Middle frontal gyrus (tissue), 1 donor: Measurements from ENCODE around the gene USP15.
"Not testable (repeated sequence)": the region's sequence is repeated elsewhere in the genome, so short reads cannot be mapped to it uniquely, and the experiment has no call there.

Source experiments
- DNase-seq: peaks from one replicate; pipeline ENCODE4 v3.0.0-alpha.2; 2015; ENCODE audit warnings: low spot score; ENCODE audit errors: extremely low spot score

The USP15 gene

DNA sequence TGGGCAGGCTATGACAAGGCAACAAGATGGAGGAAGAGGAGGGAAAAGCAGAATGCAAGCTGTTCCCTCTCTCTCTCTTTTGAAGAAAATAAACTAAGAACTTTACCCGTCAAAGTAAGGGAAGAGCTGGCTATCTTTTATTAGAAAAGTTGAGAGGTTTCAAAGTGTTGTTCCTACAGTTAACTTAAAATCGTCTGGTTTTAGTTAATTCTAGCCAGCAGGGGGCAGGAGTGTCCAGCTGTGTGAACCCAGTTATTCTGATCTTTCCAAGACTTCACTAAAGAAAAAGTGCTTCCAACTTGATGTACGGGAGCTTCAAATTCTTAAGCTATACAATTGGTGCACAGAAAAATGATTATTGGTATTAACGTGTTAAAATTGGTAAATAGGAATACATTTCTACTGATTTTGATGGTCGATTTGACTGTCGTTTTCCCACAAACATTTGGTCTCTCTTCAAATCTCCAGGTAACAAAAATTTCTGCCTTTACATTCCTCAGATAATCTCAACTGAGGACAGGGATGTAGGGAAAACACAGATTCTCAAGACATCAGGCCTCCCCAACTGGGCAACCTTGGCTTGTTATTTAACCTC lies 178.0 kb downstream of the USP15 start:
- DNase-seq = no peak

DNA sequence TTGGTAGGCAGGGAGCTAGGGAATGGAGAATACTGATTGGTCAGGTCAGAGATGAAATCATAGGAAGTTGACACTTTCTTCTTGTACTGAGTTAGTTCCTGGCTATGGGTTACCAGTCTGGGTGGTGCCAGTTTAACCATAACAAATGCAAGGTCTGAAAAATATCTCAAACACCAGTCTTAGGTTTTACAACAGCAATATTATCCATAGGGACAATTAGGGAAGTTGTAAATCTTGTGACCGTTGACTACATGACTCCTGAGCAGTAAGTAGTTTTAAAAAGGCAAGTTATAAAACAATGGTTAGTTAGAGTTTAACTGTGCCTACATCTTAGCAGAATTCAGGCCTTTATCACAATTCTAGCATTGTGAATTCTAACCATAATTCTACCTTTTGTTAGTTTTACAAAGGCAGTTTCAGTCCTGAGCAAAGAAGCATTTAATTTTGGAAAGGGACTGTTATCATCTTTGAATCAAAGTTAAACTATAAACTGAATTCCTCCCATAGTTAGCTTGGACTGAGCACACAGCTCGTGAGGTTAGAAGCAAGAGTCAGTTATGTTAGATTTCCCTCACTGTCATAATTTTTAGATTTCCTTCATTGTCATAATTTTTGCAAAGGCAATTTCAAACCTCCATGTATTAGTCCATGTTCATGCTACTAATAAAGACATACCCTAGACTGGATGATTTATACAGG lies 186.7 kb downstream of the USP15 start:
- no peak for DNase-seq

- DNase-seq = no peak
These were observed 188.2 kb downstream of the USP15 start for GRCh38 chr12:62448436-62448835.

- not testable (repeated sequence) for DNase-seq
These were observed 195.2 kb downstream of the USP15 start for GRCh38 chr12:62455429-62455828.

- DNase-seq = no peak
These were observed 198.4 kb downstream of the USP15 start for GRCh38 chr12:62458626-62459025.

GRCh38 chr12:62459976-62460375 lies 199.8 kb downstream of the USP15 start:
- no peak for DNase-seq

GRCh38 chr12:62461171-62461837 lies 201.1 kb downstream of the USP15 start:
- DNase-seq = not testable (repeated sequence)

GRCh38 chr12:62463252-62463651 lies 203.0 kb downstream of the USP15 start:
- not testable (repeated sequence) for DNase-seq
